RWPE2 (cell line): Measurements from ENCODE around the gene POLR3B.

ENCODE experiments used
- ATAC-seq: fragments of 200-7000 bp; cut with Tn5 transposase; 3 replicates; pipeline ENCODE4 v1.9.1; 2021; ENCODE audit warnings: low read depth
- DNase-seq: peaks from one replicate; pipeline ENCODE4 v3.0.0-alpha.2; 2020; ENCODE audit warnings: low spot score
- H3K27ac ChIP-seq: fragments of 450-650 bp; 2 replicates; pipeline ENCODE4 v1.5.1; 2017; ENCODE audit warnings: mild to moderate bottlenecking; ENCODE audit not compliant: poor library complexity, severe bottlenecking
- H3K27me3 ChIP-seq: fragments of 250-450 bp; sonication (Bioruptor Pico); 2 replicates; pipeline ENCODE4 v1.5.1; 2021; ENCODE audit warnings: mild to moderate bottlenecking, moderate library complexity; ENCODE audit not compliant: insufficient read depth, poor library complexity, severe bottlenecking
- H3K36me3 ChIP-seq: fragments of 250-450 bp; sonication (Bioruptor Pico); 2 replicates; pipeline ENCODE4 v1.5.1; 2020; ENCODE audit warnings: low read depth, mild to moderate bottlenecking, moderate library complexity
- H3K4me1 ChIP-seq: fragments of 250-450 bp; sonication (Bioruptor Pico); 2 replicates; pipeline ENCODE4 v1.5.1; 2021; ENCODE audit warnings: mild to moderate bottlenecking, moderate library complexity; ENCODE audit not compliant: insufficient read depth, poor library complexity, severe bottlenecking
- H3K4me3 ChIP-seq: fragments of 250-450 bp; sonication (Bioruptor Pico); 2 replicates; pipeline ENCODE4 v1.5.1; 2021; ENCODE audit warnings: mild to moderate bottlenecking, moderate library complexity; ENCODE audit not compliant: severe bottlenecking
- H3K9me3 ChIP-seq: fragments of 250-450 bp; sonication (Bioruptor Pico); 2 replicates; pipeline ENCODE4 v1.5.1; 2021; ENCODE audit warnings: mild to moderate bottlenecking, moderate library complexity; ENCODE audit not compliant: severe bottlenecking
- CTCF ChIP-seq: fragments of 450-650 bp; IDR thresholded peaks from one replicate; pipeline ENCODE4 v1.5.1; 2017; ENCODE audit warnings: mild to moderate bottlenecking, moderate library complexity; ENCODE audit not compliant: poor library complexity, severe bottlenecking

POLR3B gene

GRCh38 chr12:106359646-106360399 is 2.3 kb downstream of the POLR3B start:
- Histone ChIP-seq H3K4me3 (no peak overlapping the region), H3K27me3 (no peaks in the 10 kb centered on the region), H3K36me3 (no peaks in the 10 kb centered on the region), H3K9me3 (no peaks in the 10 kb centered on the region), H3K27ac (no peak overlapping the region), H3K4me1 (peaks cover 3% of the 10 kb centered on the region)
- TF ChIP-seq CTCF: no peak
- ATAC-seq: no peak
- DNase-seq: no peak

- Histone ChIP-seq H3K36me3 (no peaks in the 10 kb centered on the region), H3K27me3 (no peaks in the 10 kb centered on the region), H3K4me3 (no peak overlapping the region), H3K4me1 (peaks cover 3% of the 10 kb centered on the region), H3K9me3 (no peaks in the 10 kb centered on the region), H3K27ac (no peak overlapping the region)
- no peak for TF ChIP-seq CTCF
- ATAC-seq: no peak
- DNase-seq: no peak
Measured at GRCh38 chr12:106360400-106360994, 2.9 kb downstream of the POLR3B start.

DNA sequence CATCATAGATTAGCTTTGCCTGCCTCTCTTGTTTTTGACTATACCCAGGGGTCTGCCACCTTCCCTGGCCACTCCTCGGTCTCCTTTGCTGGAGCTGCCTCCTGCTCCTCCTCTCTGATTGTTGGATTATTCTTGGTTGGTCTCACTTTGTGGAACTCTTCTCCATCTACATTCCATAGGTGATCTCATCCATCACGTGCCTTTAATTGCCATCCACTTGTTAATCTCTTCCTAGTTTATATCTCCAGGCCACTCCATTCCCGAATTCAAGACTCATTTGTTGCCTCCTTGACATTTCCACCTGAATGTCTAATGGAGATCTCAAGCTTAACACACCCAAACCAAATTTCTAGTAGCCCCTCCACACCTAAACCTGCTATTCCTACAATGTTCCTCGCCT is 5.4 kb downstream of the POLR3B start:
- DNase-seq (no peak), ATAC-seq (no peak)
- no peaks in the 10 kb centered on the region for H3K9me3 ChIP-seq
- H3K36me3 ChIP-seq: peaks cover 7% of the 10 kb centered on the region
- H3K27me3 ChIP-seq: no peaks in the 10 kb centered on the region
- H3K27ac ChIP-seq: no peak overlapping the region
- TF ChIP-seq CTCF: no peak
- no peak overlapping the region for H3K4me3 ChIP-seq
- H3K4me1 ChIP-seq: no peaks in the 10 kb centered on the region

DNA sequence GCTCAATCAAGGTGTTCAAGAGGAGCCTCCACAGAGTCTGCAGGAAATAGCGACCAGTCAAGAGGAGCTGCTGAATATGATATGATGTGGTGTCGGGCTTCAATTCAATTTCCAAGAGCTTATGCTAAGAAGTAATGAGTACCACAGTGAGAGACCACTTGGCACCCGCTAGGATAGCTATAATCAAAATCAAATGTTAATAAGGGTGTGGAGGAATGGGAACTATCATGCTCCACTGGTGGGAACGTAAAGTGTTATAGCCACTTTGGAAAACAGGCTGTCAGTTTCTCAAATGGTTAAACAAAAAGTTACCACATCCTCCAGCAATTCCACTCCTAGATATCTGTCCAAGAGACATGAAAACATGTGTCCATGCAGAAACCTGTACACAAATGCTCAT is 6.7 kb downstream of the POLR3B start:
- H3K4me3 ChIP-seq: no peak overlapping the region
- DNase-seq: no peak

More for the DNA sequence above, 6.7 kb downstream of the POLR3B start:
- H3K4me1 ChIP-seq: peaks cover 4% of the 10 kb centered on the region
- peaks cover 11% of the 10 kb centered on the region for H3K36me3 ChIP-seq
- TF ChIP-seq CTCF: no peak
- no peak for ATAC-seq
- H3K27me3 ChIP-seq: no peaks in the 10 kb centered on the region
- H3K9me3 ChIP-seq: no peaks in the 10 kb centered on the region
- H3K27ac ChIP-seq: no peak overlapping the region
